GM18526 (cell line): ENCODE measurements around the gene IRF4.

Source experiments
- POLR2A ChIP-seq: IDR thresholded peaks from 3 replicates; pipeline ENCODE4 v1.6.1; 2011; ENCODE audit not compliant: insufficient read length; ENCODE audit errors: extremely low read depth

Gene IRF4

GRCh38 chr6:395432-396125 lies 4.0 kb downstream of the IRF4 start:
- peak; percentile 52 for TF ChIP-seq POLR2A

- TF ChIP-seq POLR2A = no peak
These were observed 4.6 kb downstream of the IRF4 start for GRCh38 chr6:396126-396520.

- TF ChIP-seq POLR2A = no peak
These were observed 5.5 kb downstream of the IRF4 start for GRCh38 chr6:397056-397455.

GRCh38 chr6:397604-398003 lies 6.1 kb downstream of the IRF4 start:
- peak; percentile 16 for TF ChIP-seq POLR2A

- TF ChIP-seq POLR2A = no peak
These were observed 6.5 kb downstream of the IRF4 start for GRCh38 chr6:398065-398464.

GRCh38 chr6:398558-399078 lies 7.1 kb downstream of the IRF4 start:
- TF ChIP-seq POLR2A = peak; percentile 63

GRCh38 chr6:399785-400534 lies 8.4 kb downstream of the IRF4 start:
- peak; percentile 63 for TF ChIP-seq POLR2A

GRCh38 chr6:400815-401214 lies 9.3 kb downstream of the IRF4 start:
- no peak for TF ChIP-seq POLR2A

GRCh38 chr6:401239-401993 lies 9.9 kb downstream of the IRF4 start:
- TF ChIP-seq POLR2A = peak; percentile 69

- TF ChIP-seq POLR2A = no peak
These were observed 10.6 kb downstream of the IRF4 start for GRCh38 chr6:401994-402640.

GRCh38 chr6:402901-403658 lies 11.5 kb downstream of the IRF4 start:
- TF ChIP-seq POLR2A = peak; percentile 43

- peak; percentile 44 for TF ChIP-seq POLR2A
These were observed 12.4 kb downstream of the IRF4 start for GRCh38 chr6:403659-404655.

- no peak for TF ChIP-seq POLR2A
These were observed 13.3 kb downstream of the IRF4 start for GRCh38 chr6:404685-405423.
